Stimulated activated effector memory CD8-positive, alpha-beta T cell treated with anti-CD3 and anti-CD28 coated beads, Interleukin-12 subunit alpha, Interleukin-12 subunit beta, amount 100 ng/mL, for 72 hours (primary cell): ENCODE measurements around the gene SNX30.

Experiments used
- ATAC-seq: fragments of 150-1000 bp; cut with Tn5 transposase; 2 replicates; pipeline ENCODE4 v1.10.0; 2021
- DNase-seq, 2 donors: peaks; one replicate each; pipeline ENCODE4 v3.0.0; 2021 to 2022; ENCODE audit warnings: low spot score in 2 of 2
- H3K27ac Mint-ChIP-seq: one replicate; pipeline ENCODE4 v1.8.0; 2022; ENCODE audit warnings: mild to moderate bottlenecking, mixed read lengths
- H3K36me3 Mint-ChIP-seq: one replicate; pipeline ENCODE4 v1.8.0; 2022; ENCODE audit warnings: mild to moderate bottlenecking, mixed read lengths
- H3K4me1 Mint-ChIP-seq: one replicate; pipeline ENCODE4 v1.8.0; 2022; ENCODE audit warnings: mixed read lengths
- H3K4me3 Mint-ChIP-seq: one replicate; pipeline ENCODE4 v1.8.0; 2022; ENCODE audit warnings: mild to moderate bottlenecking, mixed read lengths
- H3K9me3 Mint-ChIP-seq: one replicate; pipeline ENCODE4 v1.8.0; 2022; ENCODE audit warnings: mixed read lengths

The SNX30 gene

DNA sequence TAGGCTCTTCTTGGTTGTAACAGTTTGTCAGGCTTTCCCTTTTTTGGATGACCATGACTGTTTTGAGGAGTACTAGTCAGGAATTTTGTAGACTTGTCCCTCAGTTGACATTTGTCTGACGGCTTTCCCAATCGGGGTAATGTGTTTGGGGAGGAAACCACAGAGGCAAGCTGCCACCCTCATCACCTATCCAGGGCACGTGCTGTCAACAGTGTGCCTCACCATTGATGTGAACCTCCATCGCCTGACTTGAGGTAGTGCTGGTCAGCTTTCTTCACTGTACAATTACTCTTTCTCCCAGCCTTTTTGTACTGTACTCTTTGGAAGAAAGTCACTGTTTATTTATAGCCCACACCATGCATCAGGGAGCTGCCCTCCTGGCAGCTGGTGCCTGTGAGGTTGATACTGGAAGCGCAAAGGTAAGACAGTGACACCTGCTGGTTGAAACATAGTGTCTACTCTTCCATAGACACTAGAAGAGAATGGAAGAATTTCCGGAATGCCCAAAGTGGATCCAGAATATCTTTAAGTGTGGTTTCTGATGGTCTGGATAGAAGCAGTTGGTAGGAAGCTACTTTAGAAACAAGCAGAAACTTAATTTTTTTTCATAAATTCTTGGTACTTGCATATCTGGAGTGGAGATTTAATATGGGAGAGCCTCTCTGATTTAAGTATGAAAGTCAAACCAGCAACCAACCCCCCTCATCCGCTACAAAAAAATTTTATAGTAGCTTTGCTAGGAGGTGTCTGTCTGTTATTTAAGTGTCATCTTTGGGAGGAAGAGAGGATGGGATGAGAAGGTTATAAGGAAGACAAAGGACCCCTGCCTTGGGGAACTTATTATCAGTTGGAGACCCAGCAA is 69.3 kb downstream of the SNX30 start:
- DNase-seq (no peak), ATAC-seq (no peak)
- no peak overlapping the region for H3K27ac Mint-ChIP-seq
- H3K9me3 Mint-ChIP-seq = no peaks in the 10 kb centered on the region
- no peak overlapping the region for H3K4me3 Mint-ChIP-seq
- peaks cover 30% of the 10 kb centered on the region for H3K36me3 Mint-ChIP-seq
- H3K4me1 Mint-ChIP-seq = peaks cover 6% of the 10 kb centered on the region

DNA sequence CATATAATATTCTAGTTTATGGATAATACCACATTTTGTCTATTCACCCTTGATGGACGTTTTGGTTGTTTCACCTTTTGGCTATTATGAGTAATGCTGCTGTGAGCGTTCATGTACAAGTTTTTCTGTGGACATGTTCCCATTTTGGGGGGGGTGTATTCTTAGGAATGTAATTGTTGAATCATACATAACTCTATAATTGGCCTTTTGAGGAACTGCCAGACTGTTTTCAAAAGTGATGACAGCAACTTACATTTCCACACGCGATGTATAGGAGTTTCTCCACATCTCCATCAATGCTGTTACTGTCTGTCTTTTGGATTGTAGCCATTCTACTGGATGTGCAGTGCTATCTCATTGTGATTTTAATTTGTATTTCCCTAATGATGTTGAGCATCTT is 70.3 kb downstream of the SNX30 start:
- Mint-ChIP-seq H3K36me3 (peaks cover 30% of the 10 kb centered on the region), H3K4me3 (no peak overlapping the region), H3K27ac (no peak overlapping the region), H3K4me1 (peaks cover 6% of the 10 kb centered on the region), H3K9me3 (no peaks in the 10 kb centered on the region)
- no peak for DNase-seq
- no peak for ATAC-seq

DNA sequence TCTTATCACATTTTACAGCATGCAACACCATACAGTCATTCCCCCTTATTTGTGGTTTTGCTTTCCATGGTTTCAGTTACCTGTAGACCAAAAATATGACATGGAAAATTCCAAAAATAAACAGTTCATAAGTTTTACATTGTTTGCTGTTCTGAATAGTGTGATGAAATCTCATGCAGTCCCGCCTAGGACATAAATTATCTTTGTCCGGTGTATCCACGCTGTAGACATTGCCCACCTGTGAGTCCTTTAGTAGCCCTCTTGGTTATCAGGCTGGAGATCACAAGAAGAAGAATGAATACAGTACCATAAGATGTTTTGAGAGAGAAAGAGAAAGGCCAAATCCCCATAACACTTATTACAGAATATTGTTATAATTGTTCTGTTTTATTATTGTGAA is 72.1 kb downstream of the SNX30 start:
- Mint-ChIP-seq H3K4me3 (no peak overlapping the region), H3K9me3 (no peaks in the 10 kb centered on the region), H3K4me1 (peaks cover 6% of the 10 kb centered on the region), H3K36me3 (peaks cover 30% of the 10 kb centered on the region), H3K27ac (no peak overlapping the region)
- DNase-seq (no peak), ATAC-seq (no peak)

DNA sequence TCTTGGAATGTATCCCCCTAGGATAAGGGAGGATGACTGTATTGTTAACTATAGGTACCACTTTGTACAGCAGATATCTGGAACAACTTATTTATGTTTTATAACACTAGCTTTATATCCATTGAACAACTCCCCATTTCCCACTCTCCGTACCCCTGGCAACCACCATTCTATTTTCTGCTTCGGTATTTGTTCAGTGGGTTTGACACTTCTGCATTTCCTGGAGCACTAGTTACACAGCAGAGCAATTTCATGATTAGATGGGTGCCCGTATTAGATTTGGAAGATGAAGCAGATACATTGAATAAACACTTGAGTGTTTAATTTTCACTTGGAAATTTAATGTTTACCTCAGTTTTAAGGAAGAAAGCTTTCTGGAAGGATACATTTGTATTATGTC is 72.7 kb downstream of the SNX30 start:
- Mint-ChIP-seq H3K27ac (no peak overlapping the region), H3K4me1 (peaks cover 6% of the 10 kb centered on the region), H3K4me3 (no peak overlapping the region), H3K9me3 (no peaks in the 10 kb centered on the region), H3K36me3 (peaks cover 24% of the 10 kb centered on the region)
- DNase-seq (no peak), ATAC-seq (no peak)

DNA sequence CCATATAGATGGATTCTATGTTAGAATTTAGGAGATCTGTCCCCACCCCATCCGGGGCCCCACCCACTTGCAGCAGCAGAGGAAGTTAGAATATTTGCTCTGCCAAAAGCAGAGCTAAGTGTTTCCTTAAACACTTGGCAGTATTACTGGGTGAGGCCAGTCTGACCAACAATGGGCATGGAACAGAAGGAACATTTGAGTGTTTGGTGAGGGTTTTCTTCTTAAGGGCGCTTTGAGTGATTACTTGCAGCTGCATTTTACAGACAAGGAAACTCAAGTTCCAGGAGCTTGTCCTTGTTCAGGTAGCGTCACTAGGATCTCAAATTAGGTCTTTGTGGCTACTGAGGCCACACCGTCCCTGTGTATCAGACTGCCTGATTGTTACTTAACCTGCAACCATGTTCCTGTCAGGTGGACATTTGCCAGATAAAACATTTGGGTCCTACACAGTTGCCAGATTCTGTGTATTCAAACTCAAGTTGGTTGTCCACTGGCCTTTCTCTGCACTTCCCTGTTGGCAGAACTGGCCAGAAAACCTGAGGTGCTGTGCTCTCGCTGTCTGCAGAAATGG is 80.8 kb downstream of the SNX30 start:
- no peaks in the 10 kb centered on the region for H3K36me3 Mint-ChIP-seq
- no peak for DNase-seq

DNA sequence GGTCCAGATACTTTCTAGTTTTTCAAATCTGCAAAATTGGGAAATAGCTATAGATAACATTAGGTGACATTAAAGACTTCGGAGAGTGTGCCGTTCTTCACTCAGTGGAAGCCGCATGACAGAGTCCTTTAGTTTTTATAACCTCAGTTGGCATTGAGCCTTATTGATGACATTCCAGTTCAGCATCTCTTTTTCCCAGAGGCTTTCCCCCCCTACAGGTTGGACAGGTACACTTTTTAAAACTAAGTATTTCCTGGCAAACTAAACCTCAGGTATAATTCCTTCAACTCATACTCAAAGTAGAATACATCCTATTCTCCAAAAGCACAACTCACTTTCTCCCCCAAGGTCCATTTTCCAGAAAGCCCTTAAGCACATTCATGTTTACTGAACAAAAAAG is 81.4 kb downstream of the SNX30 start:
- DNase-seq (no peak), ATAC-seq (no peak)
- H3K9me3 Mint-ChIP-seq = no peaks in the 10 kb centered on the region
- H3K4me3 Mint-ChIP-seq = no peak overlapping the region
- H3K27ac Mint-ChIP-seq = no peak overlapping the region
- H3K4me1 Mint-ChIP-seq = no peaks in the 10 kb centered on the region
- no peaks in the 10 kb centered on the region for H3K36me3 Mint-ChIP-seq

More for the DNA sequence above, 80.8 kb downstream of the SNX30 start:
- Mint-ChIP-seq H3K4me1 (no peaks in the 10 kb centered on the region), H3K27ac (no peak overlapping the region), H3K9me3 (no peaks in the 10 kb centered on the region), H3K4me3 (no peak overlapping the region)
- no peak for ATAC-seq

DNA sequence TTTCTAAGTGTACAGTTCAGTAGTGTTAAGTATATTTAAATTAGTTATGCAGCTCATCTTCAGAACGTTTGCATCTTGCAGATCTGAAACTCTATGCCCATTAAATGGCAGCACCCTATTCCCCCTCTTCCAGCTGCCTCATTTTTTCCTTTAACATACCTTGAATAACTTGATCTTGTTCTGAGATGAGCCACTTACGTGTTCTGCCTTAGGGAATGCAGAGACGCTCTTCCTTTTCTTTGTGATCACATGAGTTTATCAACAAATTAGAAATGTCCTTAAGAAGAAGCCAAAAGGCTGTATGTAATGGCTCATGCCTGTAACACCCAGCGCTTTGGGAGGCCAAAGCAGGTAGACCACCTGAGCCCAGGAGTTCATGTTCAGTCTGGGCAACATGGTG is 82.5 kb downstream of the SNX30 start:
- ATAC-seq (no peak), DNase-seq (no peak)
- Mint-ChIP-seq H3K4me1 (no peaks in the 10 kb centered on the region), H3K9me3 (no peaks in the 10 kb centered on the region), H3K36me3 (peaks cover 3% of the 10 kb centered on the region), H3K27ac (no peak overlapping the region), H3K4me3 (no peak overlapping the region)

DNA sequence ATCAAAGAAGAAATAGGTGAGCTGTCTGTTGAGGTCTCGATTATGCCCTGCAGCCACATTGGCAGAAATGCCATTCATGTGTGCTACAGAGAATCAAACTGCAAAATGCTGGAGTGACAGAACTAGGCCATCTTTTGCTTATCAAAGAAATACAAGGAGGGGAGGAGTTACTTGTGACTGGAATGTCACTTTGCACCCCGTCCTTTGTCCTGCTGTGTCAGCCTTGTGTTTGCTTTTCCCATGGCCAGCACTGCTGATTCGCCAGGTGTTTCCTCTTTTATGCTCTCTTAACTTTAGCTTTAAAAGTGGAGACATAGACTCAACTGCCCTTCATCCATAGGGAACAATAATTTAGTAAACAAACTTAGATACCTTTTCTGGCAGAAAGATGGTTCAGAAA is 85.8 kb downstream of the SNX30 start:
- Mint-ChIP-seq H3K9me3 (no peaks in the 10 kb centered on the region), H3K27ac (no peak overlapping the region), H3K36me3 (peaks cover 12% of the 10 kb centered on the region), H3K4me1 (no peaks in the 10 kb centered on the region), H3K4me3 (no peak overlapping the region)
- ATAC-seq (no peak), DNase-seq (no peak)

DNA sequence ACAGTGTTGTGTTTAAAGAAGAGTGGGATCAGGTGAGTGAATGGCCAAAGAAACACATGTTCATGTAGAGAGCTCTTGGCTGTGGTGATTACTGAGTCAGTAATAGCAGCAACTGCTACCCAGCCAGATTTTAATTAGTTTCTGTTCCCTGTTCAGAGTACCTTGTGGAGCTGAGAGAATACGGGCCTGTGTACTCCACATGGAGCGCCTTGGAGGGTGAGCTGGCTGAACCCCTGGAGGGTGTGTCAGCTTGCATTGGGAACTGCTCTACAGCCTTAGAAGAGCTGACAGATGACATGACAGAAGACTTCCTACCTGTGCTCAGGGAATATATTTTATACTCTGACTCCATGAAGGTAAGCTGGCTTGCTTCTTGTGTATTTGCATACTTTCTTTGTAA is 87.8 kb downstream of the SNX30 start:
- Mint-ChIP-seq H3K4me3 (no peak overlapping the region), H3K36me3 (peaks cover 12% of the 10 kb centered on the region), H3K9me3 (no peaks in the 10 kb centered on the region), H3K4me1 (peaks cover 4% of the 10 kb centered on the region), H3K27ac (no peak overlapping the region)
- no peak for ATAC-seq
- no peak for DNase-seq

DNA sequence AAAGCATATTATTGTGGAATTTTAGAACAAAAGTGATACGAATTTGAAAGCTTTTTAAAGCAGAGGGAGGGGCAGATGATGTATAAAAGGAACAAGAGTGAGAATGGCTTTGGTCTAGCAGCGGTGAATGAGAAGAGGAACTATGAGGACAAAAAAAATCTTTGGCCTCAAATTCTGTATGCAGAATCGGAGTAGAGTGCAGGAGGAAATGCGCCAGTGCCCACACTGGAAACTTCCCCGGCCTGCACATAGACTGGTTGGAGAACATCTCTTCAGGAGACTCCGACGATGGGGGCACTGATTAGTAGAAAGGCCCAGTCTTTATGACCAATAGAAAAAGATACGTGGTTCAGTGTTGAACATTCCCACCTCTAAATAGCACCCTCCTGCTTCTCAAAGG is 88.8 kb downstream of the SNX30 start:
- Mint-ChIP-seq H3K4me1 (peaks cover 12% of the 10 kb centered on the region), H3K27ac (no peak overlapping the region), H3K36me3 (peaks cover 12% of the 10 kb centered on the region), H3K4me3 (no peak overlapping the region), H3K9me3 (no peaks in the 10 kb centered on the region)
- DNase-seq (no peak), ATAC-seq (no peak)

DNA sequence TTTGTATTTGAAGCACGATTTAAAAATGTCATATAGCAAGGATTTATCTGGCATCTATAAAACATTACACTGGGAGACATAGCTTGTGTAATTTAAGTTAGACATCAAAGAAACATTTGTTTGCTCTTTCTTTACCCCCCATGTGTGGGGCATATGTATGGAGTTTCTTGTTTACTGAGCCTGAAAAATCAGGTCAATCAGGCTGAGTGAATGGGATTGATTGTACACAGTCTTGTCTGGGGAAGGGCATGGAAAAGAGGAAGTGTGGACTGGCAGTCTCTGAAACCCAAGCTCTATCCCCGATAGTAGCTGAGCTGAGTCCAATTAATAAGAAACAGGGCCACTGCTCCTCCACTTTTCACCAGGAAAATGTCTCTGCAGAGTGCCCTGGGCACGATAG is 90.7 kb downstream of the SNX30 start:
- Mint-ChIP-seq H3K9me3 (no peaks in the 10 kb centered on the region), H3K27ac (no peak overlapping the region), H3K4me3 (no peak overlapping the region), H3K36me3 (peaks cover 12% of the 10 kb centered on the region), H3K4me1 (peaks cover 23% of the 10 kb centered on the region)
- DNase-seq (no peak), ATAC-seq (no peak)

DNA sequence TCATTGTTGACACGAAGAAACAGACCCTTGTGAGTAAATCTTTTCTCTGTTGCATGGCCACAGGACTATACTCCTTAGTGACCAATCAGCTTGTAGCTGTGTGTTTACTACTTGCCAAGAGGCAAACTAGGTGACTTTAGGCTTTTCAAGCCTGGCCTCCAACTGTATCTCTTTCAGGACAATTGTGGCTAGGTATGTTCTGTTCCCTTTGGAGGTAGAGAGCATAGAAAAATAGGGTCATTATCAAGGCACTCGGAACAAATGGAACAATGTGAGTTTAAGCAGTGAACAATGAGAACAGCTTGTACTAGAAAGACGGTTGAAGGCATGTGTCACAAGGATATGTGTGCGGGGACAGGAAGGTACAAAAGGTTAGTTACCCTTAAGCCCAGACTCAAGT is 92.0 kb downstream of the SNX30 start:
- Mint-ChIP-seq H3K4me3 (no peak overlapping the region), H3K9me3 (no peaks in the 10 kb centered on the region), H3K27ac (peak overlapping the region; percentile 18), H3K36me3 (peaks cover 12% of the 10 kb centered on the region), H3K4me1 (peaks cover 23% of the 10 kb centered on the region)
- ATAC-seq = no peak
- DNase-seq = no peak

DNA sequence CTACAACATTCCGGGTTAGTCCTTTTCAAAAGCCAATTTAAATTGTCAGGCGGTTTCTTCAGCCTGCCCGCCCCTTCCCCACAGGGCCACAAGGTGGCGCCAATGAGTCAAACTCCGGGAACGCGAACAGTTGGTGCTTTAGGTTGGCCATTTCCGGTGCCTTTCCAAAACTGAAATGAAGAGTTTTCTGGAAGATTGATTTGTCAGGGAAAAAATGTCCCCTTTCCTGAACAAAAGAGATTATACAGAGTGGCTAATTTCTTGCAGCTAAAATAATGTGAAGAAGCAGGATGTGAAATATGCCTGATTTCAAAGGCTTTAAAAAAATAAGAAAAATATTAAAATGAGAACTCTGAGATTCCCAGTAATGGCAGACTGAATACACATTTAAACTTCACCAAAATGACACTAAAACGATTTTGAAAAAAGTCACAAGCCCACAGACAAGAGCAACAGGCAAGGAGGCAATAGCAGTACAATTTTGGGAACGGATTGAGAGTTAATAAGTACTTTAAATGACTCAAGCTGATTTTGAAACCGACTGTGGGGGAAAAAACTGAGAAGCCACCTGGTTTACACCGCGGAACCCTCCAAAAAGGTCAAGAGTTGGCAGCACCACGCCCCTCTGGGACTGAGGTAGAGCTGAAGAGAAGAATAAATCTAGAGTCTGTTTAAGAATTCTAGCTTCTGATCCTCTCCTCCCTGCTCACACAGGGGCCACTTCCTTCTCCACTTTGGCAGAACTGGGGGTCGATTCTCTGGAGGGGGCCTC is 94.4 kb downstream of the SNX30 start:
- H3K4me3 Mint-ChIP-seq = no peak overlapping the region
- peak; percentile 75 to 88 for DNase-seq
- H3K27ac Mint-ChIP-seq = no peak overlapping the region
- H3K9me3 Mint-ChIP-seq = no peaks in the 10 kb centered on the region
- H3K4me1 Mint-ChIP-seq = peaks cover 23% of the 10 kb centered on the region
- ATAC-seq = peak; percentile 47
- no peaks in the 10 kb centered on the region for H3K36me3 Mint-ChIP-seq

DNA sequence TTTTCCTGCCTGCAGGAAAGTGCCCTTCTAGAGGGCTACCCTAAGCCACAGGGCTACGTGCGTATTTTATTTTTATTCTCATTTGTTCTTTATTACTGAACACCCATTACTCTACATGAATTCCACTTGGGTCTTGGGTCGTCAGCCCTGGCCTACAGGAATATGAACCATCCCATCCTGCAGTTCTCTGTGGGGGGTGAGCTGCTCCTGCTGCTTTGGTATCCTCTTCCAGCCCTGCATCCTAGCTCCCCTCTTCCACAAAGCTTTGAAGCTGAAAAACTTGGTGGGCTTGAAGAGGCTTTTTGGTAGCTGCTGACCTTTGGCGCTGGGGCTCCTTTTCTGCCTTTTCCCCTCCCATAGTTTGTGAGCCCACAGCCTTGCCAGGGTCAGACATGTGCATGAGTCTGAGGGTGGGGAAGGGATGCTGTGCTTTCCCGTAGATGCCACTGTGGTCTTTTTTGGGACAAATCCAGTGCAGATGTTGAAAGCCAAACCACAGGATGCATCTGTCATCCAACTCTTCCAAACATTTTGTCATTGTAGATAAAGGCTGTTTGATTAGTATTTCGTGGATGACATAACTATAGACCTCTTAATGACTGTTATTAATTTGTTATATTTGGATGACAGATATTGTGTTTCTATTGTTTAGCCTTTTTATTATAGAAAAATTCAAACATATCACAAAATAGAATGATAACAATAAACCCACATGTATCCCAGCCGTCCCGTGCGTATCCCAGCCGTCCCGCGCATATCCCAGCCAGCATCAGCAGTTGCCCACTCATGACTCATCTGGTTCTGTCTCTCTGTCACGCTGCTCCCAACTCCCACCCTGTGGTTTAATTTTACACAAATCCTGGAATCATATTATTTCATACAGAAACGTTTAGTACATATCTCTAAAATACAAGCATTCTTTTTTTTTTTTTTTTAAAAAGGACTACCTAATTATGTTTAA is 96.2 kb downstream of the SNX30 start:
- Mint-ChIP-seq H3K36me3 (no peaks in the 10 kb centered on the region), H3K27ac (no peak overlapping the region), H3K4me3 (no peak overlapping the region), H3K4me1 (peaks cover 23% of the 10 kb centered on the region), H3K9me3 (no peaks in the 10 kb centered on the region)
- ATAC-seq (no peak), DNase-seq (no peak)
